DND-41 (cell line): ENCODE data around the gene UBR1.

Experiments used
- ATAC-seq: fragments of 200-7000 bp; cut with Tn5 transposase; 3 replicates; pipeline ENCODE4 v1.9.1; 2021; ENCODE audit warnings: low read depth; ENCODE audit not compliant: insufficient read depth
- DNase-seq: peaks from one replicate; pipeline ENCODE4 v3.0.0-alpha.2; 2020
- H2AFZ ChIP-seq: 2 replicates; pipeline ENCODE4 v1.6.0; 2012; ENCODE audit warnings: low read depth, low read length
- H3K27ac ChIP-seq: 2 replicates; pipeline ENCODE4 v1.5.1; 2012; ENCODE audit warnings: low read length, inconsistent platforms
- H3K27me3 ChIP-seq: fragments of 200-600 bp; sonication (generic); 2 replicates; pipeline ENCODE4 v1.6.0; 2012; ENCODE audit warnings: low read length, mild to moderate bottlenecking, inconsistent platforms; ENCODE audit not compliant: insufficient read depth, poor library complexity
- H3K36me3 ChIP-seq: 2 replicates; pipeline ENCODE4 v1.5.1; 2012; ENCODE audit warnings: low read length, inconsistent platforms; ENCODE audit not compliant: insufficient read depth
- H3K4me1 ChIP-seq: 2 replicates; pipeline ENCODE4 v1.5.1; 2012; ENCODE audit warnings: mild to moderate bottlenecking, low read length; ENCODE audit not compliant: insufficient read depth
- H3K4me2 ChIP-seq: 2 replicates; pipeline ENCODE4 v1.6.0; 2012; ENCODE audit warnings: mild to moderate bottlenecking, moderate library complexity, low read length, inconsistent platforms; ENCODE audit not compliant: insufficient read depth
- H3K4me3 ChIP-seq, 2 experiments: fragments of 200-600 bp in 1 of 2; shearing (Covaris generic) in 1 of 2; 2 replicates each; pipeline ENCODE4 v1.5.1; 2012 to 2016; ENCODE audit warnings: inconsistent platforms in 2 of 2, low read length in 2 of 2, mild to moderate bottlenecking in 2 of 2, low read depth in 1 of 2, moderate library complexity in 1 of 2
- H3K79me2 ChIP-seq: 2 replicates; pipeline ENCODE4 v1.6.0; 2012; ENCODE audit warnings: low read length, inconsistent platforms; ENCODE audit not compliant: insufficient read depth
- H3K9ac ChIP-seq: 2 replicates; pipeline ENCODE4 v1.6.0; 2012; ENCODE audit warnings: low read depth, mild to moderate bottlenecking, inconsistent platforms, low read length, moderate library complexity
- H3K9me3 ChIP-seq: 2 replicates; pipeline ENCODE4 v1.5.1; 2012; ENCODE audit warnings: low read length, moderate library complexity, mild to moderate bottlenecking, inconsistent platforms; ENCODE audit not compliant: insufficient read depth, severe bottlenecking
- H4K20me1 ChIP-seq: 2 replicates; pipeline ENCODE4 v1.6.0; 2012; ENCODE audit warnings: low read length; ENCODE audit not compliant: insufficient read depth
- CTCF ChIP-seq: IDR thresholded peaks from 2 replicates; pipeline ENCODE4 v1.5.1; 2012; ENCODE audit warnings: borderline replicate concordance, low read length, moderate library complexity, mild to moderate bottlenecking; ENCODE audit not compliant: poor library complexity, severe bottlenecking; ENCODE audit errors: extremely low read depth
- EZH2 ChIP-seq: IDR thresholded peaks from 3 replicates; pipeline ENCODE4 v1.6.1; 2012; ENCODE audit warnings: borderline replicate concordance, low read depth, mild to moderate bottlenecking, moderate library complexity, low read length, inconsistent platforms; ENCODE audit not compliant: severe bottlenecking

UBR1 gene

GRCh38 chr15:43099105-43099845 is 6.6 kb downstream of the UBR1 start:
- no peaks in the 10 kb centered on the region for H3K9me3 ChIP-seq
- H3K36me3 ChIP-seq, result peaks cover 41% of the 10 kb centered on the region
- ATAC-seq, result no peak

GRCh38 chr15:43096411-43096810 is 9.4 kb downstream of the UBR1 start:
- TF ChIP-seq CTCF (no peak), EZH2 (no peak)
- peaks cover 12% of the 10 kb centered on the region; the same call in 1 of the 2 replicates for H4K20me1 ChIP-seq
- no peak overlapping the region for H3K4me3 ChIP-seq
- H3K79me2 ChIP-seq, result peaks cover 89% of the 10 kb centered on the region
- peaks cover 8% of the 10 kb centered on the region; the same call in 1 of the 2 replicates for H3K4me1 ChIP-seq
- H2AFZ ChIP-seq, result no peak overlapping the region
- H3K36me3 ChIP-seq, result peaks cover 28% of the 10 kb centered on the region
- H3K9ac ChIP-seq, result no peak overlapping the region
- no peak overlapping the region for H3K4me2 ChIP-seq
- H3K9me3 ChIP-seq, result no peaks in the 10 kb centered on the region
- H3K27ac ChIP-seq, result no peak overlapping the region
- DNase-seq, result no peak
- ATAC-seq, result no peak
- no peaks in the 10 kb centered on the region for H3K27me3 ChIP-seq

More at GRCh38 chr15:43099105-43099845, 6.6 kb downstream of the UBR1 start:
- peaks cover 26% of the 10 kb centered on the region for H3K4me1 ChIP-seq
- no peak overlapping the region for H2AFZ ChIP-seq
- H3K4me2 ChIP-seq, result no peak overlapping the region
- DNase-seq, result no peak
- no peak overlapping the region for H3K9ac ChIP-seq
- no peak overlapping the region for H3K4me3 ChIP-seq
- TF ChIP-seq EZH2 (no peak), CTCF (no peak)
- H3K79me2 ChIP-seq, result peaks cover 94% of the 10 kb centered on the region
- H4K20me1 ChIP-seq, result peaks cover 9% of the 10 kb centered on the region; the same call in 1 of the 2 replicates
- no peak overlapping the region for H3K27ac ChIP-seq
- no peaks in the 10 kb centered on the region for H3K27me3 ChIP-seq

- peaks cover 6% of the 10 kb centered on the region; the same call in 1 of the 2 replicates for H4K20me1 ChIP-seq
These were observed 10.0 kb downstream of the UBR1 start for GRCh38 chr15:43095708-43096347.

More at GRCh38 chr15:43095708-43096347, 10.0 kb downstream of the UBR1 start:
- Histone ChIP-seq H3K4me2 (no peak overlapping the region), H3K36me3 (peaks cover 23% of the 10 kb centered on the region), H3K27ac (no peak overlapping the region), H3K4me1 (0 out of 2 replicates have a peak, but pooled peaks cover 2% of the 10 kb centered on the region), H2AFZ (no peak overlapping the region), H3K27me3 (no peaks in the 10 kb centered on the region), H3K79me2 (peaks cover 89% of the 10 kb centered on the region), H3K4me3 (no peak overlapping the region), H3K9ac (no peak overlapping the region), H3K9me3 (no peaks in the 10 kb centered on the region)
- ATAC-seq, result no peak
- TF ChIP-seq EZH2 (no peak), CTCF (no peak)
- DNase-seq, result no peak
